Measurements from ENCODE around the gene KIAA0825.

- TF ChIP-seq CTCF (IDR thresholded peaks at IDR 0.05; ENCODE audit: low read depth, low read length, poor library complexity, severe bottlenecking): no peak
- no peak for TF ChIP-seq EZH2phosphoT487 (IDR thresholded peaks at IDR 0.05; ENCODE audit: borderline replicate concordance, low read length)
These were observed 211.4 kb downstream of the KIAA0825 start for GRCh38 chr5:94407023-94407422.
